ENCODE results near the gene GUCY2D.

DNA sequence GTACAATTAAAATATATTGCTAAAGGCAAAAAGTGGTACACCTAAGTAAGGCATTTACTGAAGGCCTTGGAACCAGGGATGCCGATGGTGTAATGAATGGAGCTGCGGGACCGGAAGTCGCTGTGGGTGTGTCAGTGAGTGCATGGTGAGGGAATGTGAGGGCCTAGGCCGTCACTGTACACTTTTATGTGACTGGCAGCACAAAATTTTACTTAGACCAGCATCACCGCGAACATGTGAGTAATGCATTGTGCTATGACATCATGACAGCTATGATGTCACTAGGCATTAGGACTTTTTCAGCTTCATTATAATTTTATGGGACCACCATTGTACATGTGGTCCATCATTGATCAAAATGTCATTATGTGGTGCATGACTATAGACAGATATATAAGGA, 51.2 kb downstream of the GUCY2D start:
- no peak for TF ChIP-seq CTCF (IDR thresholded peaks at IDR 0.05)
- TF ChIP-seq POLR2A (IDR thresholded peaks at IDR 0.05), result no peak
- no peak for TF ChIP-seq POLR2AphosphoS5 (IDR thresholded peaks at IDR 0.05)
- TF ChIP-seq EP300 (IDR thresholded peaks at IDR 0.05), result no peak

Measured in stomach (tissue), 4 donors.